ENCODE results near the gene FKBP7. TPM values are rescaled to one million over a fixed set of nuclear protein-coding genes. Genes with fewer than 3 reads are reported as not detected.

The FKBP7 gene
- total and polyA plus RNA-seq, 2 of the 8 experiments (the other 6 are each of a cell fraction or from before 2014, with no cell fraction given), result 3.6 to 7.0 TPM

- no peak for TF ChIP-seq CHD7 (IDR thresholded peaks at IDR 0.05; ENCODE audit: insufficient replicate concordance, low read length)
Observed at GRCh38 chr2:178469219-178469849, 9.1 kb downstream of the FKBP7 start (continued).

All from H1 (cell line).